Mucosa of gallbladder (tissue), 1 donor: Measurements from ENCODE around the gene CDK2AP2. TPM values are rescaled to one million over a fixed set of nuclear protein-coding genes. Genes with fewer than 3 reads are reported as not detected.
"Not testable (repeated sequence)": the region's sequence is repeated elsewhere in the genome, so short reads cannot be mapped to it uniquely, and the experiment has no call there.

ENCODE experiments used
- DNase-seq: peaks from one replicate; pipeline ENCODE4 v3.0.0-alpha.2; 2020; ENCODE audit warnings: low spot score
- total RNA-seq: library from RNA; stranded (reverse); gene quantifications from one replicate; pipeline ENCODE4 v1.2.1, GENCODE V29; 2021
- donor health status: DM: no; HTN: no; CAD: no.

CDK2AP2 gene
- total RNA-seq, 1 donor from 2014 or later = 95.5 TPM

- no peak for DNase-seq
Observed at GRCh38 chr11:67466367-67466766, 41.6 kb downstream of the CDK2AP2 start.

- not testable (repeated sequence) for DNase-seq
Observed at GRCh38 chr11:67465530-67465929, 42.4 kb downstream of the CDK2AP2 start.

- DNase-seq = no peak
Observed at GRCh38 chr11:67465189-67465510, 42.8 kb downstream of the CDK2AP2 start.

GRCh38 chr11:67464411-67465188 is 43.4 kb downstream of the CDK2AP2 start:
- peak; percentile 93 for DNase-seq

- peak; percentile 80 for DNase-seq
Observed at GRCh38 chr11:67463680-67464410, 44.1 kb downstream of the CDK2AP2 start.

DNA sequence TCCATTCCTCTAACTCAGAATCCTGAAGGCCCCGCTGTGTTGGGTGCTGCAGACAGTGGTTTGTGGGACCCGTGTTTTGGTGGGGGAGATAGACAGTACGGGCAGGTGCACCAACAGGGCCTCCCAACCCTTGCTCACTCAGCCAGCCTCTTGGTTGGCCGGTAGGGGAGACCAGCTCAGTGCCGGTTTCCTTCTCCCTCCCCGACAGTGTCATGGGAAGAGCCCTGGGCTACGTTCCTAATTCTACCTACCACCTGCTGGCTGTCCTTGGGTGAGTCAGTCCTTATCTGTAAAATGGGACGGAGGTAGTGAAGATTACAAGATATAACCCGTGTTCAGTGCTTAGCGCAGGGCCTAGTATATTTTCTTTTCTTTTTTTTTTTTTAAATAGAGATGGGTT is 44.8 kb downstream of the CDK2AP2 start:
- DNase-seq = no peak

DNA sequence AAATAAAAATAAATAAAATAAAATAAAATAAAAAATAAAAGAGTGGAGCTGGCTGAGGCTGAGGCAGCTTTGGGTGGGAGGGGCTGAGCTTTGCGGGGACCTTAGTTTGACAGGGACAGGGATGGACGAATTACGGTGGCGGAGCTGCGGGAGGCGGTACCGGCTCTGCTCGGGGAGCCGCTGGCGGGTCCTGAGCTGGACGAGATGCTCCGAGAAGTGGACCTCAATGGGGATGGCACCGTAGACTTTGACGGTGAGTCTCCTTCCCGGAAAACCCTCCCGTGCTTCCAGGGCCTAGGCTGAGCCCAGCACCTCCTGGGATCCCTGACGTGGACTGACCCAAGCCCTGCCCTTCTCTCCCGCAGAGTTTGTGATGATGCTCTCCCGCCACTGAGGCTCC is 49.7 kb downstream of the CDK2AP2 start:
- DNase-seq = no peak

GRCh38 chr11:67457453-67457852 is 50.5 kb downstream of the CDK2AP2 start:
- no peak for DNase-seq

Other genes starting within 250 kb of the CDK2AP2 start
- gene GRK2, start 241.7 kb downstream of the CDK2AP2 start, total RNA-seq = 86.1 TPM
- 80.5 TPM for gene ANKRD13D, start 218.9 kb downstream of the CDK2AP2 start, total RNA-seq
- 107 TPM for gene SSH3, start 204.6 kb downstream of the CDK2AP2 start, total RNA-seq
- 87.5 TPM for gene POLD4, start 154.6 kb downstream of the CDK2AP2 start, total RNA-seq
- gene CLCF1, start 134.6 kb downstream of the CDK2AP2 start, total RNA-seq = 4.0 TPM
- 45.0 TPM for gene RAD9A, start 116.2 kb downstream of the CDK2AP2 start, total RNA-seq
- 140 TPM for gene PPP1CA, start 106.3 kb downstream of the CDK2AP2 start, total RNA-seq
- gene TBC1D10C, start 104.1 kb downstream of the CDK2AP2 start, total RNA-seq = 10.6 TPM
- gene CARNS1, start 92.5 kb downstream of the CDK2AP2 start, total RNA-seq = 78.4 TPM
- gene RPS6KB2, start 79.7 kb downstream of the CDK2AP2 start, total RNA-seq = 39.7 TPM
- 14.7 TPM for gene PTPRCAP, start 70.5 kb downstream of the CDK2AP2 start, total RNA-seq
- gene CORO1B, start 64.7 kb downstream of the CDK2AP2 start, total RNA-seq = 181 TPM
- gene GPR152, start 55.4 kb downstream of the CDK2AP2 start, total RNA-seq = not detected
- gene CABP4, start 52.8 kb downstream of the CDK2AP2 start, total RNA-seq = 3.8 TPM
- 75.1 TPM for gene TMEM134, start 38.9 kb downstream of the CDK2AP2 start, total RNA-seq
- 94.2 TPM for gene AIP, start 25.1 kb downstream of the CDK2AP2 start, total RNA-seq
- gene PITPNM1, start 2.8 kb downstream of the CDK2AP2 start, total RNA-seq = 51.0 TPM
- gene CABP2, start 15.3 kb upstream of the CDK2AP2 start, total RNA-seq = not detected
- 1,142 TPM for gene GSTP1, start 75.7 kb upstream of the CDK2AP2 start, total RNA-seq
- 202 TPM for gene NDUFV1, start 98.8 kb upstream of the CDK2AP2 start, total RNA-seq
- 17.8 TPM for gene NUDT8, start 121.8 kb upstream of the CDK2AP2 start, total RNA-seq
- gene TBX10, start 131.6 kb upstream of the CDK2AP2 start, total RNA-seq = 0.14 TPM
- 16.0 TPM for gene ACY3, start 142.6 kb upstream of the CDK2AP2 start, total RNA-seq
- 0.63 TPM for gene ALDH3B2, start 166.5 kb upstream of the CDK2AP2 start, total RNA-seq